TTC549 (cell line): ENCODE measurements around the gene NFASC.

Experiments used
- FAIRE-seq: peaks from 2 replicates; lab custom pipeline; 2012; peaks lifted over from hg19 to GRCh38; lab: Jason Lieb, UNC

Gene NFASC

DNA sequence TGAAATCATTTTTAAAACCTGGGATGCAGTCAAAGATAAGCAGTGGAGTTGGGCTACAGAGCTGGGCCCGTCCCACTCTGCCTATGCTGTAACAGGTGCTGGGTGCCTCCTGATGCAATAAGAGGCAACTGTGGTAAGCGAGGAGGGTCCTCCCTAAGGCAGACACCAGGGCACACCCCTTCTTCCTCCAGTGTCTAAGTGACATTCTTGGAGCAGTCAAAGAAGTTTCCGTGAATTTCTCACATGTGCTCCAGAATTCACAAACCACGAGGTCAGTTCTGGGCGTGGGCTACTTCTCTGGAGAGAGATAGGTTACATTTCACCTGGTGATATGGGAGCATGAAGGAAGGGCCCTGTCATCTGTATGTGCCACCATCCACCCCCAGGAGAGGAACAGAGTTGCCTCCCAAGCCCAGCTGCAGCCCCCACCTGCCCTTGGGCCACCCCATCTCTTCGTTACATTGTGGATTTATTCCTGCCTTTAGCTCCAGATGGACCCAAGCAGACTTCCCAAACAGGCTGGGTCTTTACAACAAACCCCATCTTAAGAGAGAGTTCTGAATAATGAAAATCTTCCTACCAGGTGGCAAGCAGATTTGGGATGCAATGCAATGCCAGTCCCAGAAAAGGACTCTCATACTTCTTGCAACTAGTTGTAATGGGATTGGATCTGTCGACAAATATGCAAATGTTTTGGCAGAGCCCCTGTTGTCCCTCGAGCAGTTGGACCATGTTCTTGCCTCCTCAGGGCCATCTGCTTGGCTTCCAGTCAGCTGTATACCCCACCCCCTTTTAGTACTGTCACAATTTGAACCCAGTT, 89.9 kb downstream of the NFASC start:
- no peak for FAIRE-seq

DNA sequence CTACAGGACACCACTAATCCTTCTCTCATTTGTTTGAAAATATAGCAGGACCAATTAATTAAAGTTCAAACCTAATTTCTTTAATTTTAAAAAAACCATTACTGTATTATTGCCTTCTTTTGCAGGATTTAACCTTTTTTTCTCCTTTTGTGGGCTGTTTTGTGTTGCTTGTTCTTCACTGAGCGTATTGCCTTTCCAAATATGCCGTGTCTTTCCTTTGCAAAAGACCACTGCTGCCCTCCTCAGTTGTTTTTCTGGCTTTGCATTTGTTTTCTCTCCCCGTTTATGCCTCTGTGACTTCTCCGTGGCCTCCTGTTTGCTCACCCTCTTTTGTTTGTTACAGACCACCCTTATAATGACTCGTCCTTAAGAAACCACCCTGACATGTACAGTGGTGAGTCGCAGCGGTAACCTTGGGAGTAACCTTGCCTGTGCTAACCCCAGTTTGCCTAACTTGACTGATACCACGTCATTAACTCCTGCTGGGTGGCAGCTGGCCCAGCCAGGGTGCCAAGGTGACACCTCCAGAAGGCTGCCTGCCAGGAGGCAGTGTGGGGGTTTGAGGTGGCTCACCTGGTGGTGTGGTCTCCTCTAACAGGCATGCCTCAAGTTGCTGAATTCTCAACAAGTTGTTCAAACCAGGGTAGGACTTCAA, 91.2 kb downstream of the NFASC start:
- FAIRE-seq, result no peak

GRCh38 chr1:204962742-204963632, 92.3 kb downstream of the NFASC start:
- FAIRE-seq, result no peak

DNA sequence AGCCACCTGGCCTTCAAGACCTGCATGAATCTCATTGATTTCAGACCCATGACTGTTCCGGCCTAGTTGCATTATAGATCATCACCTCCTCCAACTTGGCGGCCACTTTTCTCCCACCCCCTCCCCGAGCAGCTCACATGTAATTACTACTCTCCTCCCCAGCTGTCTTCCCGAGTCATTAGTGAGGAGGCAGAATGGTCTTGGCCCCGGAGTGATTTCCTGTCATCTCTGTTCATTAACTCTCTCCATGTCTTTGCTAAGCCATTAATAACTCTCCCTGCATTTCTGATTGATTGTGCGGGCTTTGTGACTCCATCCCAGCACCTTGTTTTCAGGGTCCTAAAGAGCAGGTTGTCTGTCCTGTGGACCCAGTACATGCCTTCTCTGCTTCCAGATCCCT, 96.8 kb downstream of the NFASC start:
- FAIRE-seq, result no peak

DNA sequence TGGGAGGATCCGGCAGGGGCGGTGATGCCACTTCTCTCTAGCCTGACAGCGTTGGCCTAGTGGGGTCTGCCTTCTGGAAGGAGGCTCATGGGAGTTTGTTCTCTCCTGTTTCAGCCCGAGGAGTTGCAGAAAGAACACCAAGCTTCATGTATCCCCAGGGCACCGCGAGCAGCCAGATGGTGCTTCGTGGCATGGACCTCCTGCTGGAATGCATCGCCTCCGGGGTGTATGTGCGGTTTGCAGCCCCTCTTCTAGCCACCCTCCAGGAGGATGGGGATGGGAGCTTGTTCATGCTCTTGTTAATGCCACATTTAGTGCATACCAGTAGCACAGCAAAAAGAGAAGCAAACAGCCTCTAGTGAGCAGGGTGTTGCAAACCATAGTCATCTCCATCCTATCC, 97.5 kb downstream of the NFASC start:
- FAIRE-seq, result no peak

DNA sequence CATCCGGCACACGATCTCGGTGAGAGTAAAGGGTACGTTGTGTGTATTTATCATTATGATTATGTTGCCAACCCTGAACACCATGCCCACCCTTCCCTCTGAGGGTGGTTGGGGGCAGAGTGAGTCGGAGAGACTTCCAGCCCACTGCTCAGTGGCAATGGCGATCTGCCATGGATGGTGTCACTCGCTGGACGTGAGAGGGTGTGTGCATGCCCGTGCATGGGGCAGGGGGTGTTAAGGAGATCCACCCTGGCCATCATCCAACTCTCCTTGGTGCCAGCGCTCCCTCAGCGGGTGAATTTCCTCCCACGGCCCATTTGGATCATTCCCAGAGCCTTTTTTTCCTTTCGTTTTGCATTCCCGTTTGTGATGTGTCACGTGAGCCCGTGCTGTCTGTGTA, 98.3 kb downstream of the NFASC start:
- no peak for FAIRE-seq

GRCh38 chr1:204970937-204971336, 100.3 kb downstream of the NFASC start:
- FAIRE-seq, result no peak

- no peak for FAIRE-seq
Measured at GRCh38 chr1:204971517-204972336, 101.1 kb downstream of the NFASC start.

DNA sequence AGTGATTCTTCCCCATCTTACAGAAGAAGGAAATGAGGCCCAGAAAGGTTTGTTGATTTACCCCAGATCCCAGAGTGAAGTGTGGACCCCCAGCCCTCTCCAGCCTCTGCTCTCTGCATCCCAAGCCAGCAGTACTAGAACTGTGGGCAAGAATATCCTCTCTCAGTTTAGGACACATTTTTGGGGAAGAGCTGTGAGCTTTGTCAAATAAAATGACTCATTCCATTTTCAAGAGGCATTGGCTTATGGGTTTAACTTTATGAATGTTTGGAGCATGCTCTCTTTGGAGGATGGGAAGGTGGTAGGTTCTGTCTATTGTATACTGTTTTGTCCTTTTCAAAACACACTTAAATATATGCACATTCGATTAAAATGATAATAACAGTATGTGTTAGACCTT, 101.8 kb downstream of the NFASC start:
- no peak for FAIRE-seq

GRCh38 chr1:204973449-204973848, 102.8 kb downstream of the NFASC start:
- FAIRE-seq, result no peak

GRCh38 chr1:204974327-204974726, 103.7 kb downstream of the NFASC start:
- FAIRE-seq, result no peak

DNA sequence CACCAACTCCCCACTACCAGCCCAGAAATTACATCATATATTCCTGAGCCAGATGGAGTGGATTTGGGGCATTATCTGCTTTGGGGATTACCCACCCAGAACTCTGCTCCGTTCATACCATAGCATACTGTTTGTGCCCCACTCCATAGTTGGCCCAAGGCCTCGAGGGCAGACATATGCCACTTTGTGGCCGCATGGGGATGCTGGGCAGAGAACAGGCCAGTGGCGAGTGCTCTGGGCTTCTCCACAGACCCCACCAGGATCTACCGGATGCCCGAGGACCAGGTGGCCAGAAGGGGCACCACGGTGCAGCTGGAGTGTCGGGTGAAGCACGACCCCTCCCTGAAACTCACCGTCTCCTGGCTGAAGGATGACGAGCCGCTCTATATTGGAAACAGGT, 104.4 kb downstream of the NFASC start:
- FAIRE-seq, result no peak

GRCh38 chr1:204975568-204976235, 105.0 kb downstream of the NFASC start:
- peak; percentile 59 for FAIRE-seq

DNA sequence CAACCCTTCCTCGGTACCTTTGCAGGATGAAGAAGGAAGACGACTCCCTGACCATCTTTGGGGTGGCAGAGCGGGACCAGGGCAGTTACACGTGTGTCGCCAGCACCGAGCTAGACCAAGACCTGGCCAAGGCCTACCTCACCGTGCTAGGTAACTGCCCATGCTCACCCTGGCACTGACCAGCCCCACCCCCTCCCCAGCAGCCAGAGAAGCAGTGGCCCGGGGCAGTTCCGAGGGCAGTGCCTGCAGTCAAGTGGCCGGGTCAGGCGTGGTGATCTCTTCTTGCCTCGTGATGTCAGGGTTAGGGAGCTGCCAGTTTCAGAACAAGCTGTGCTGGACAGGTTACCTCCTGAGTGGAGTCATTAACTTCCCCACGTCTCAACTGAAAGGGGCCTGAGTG, 106.0 kb downstream of the NFASC start:
- FAIRE-seq, result no peak

GRCh38 chr1:204977318-204977717, 106.7 kb downstream of the NFASC start:
- no peak for FAIRE-seq

- no peak for FAIRE-seq
Measured at GRCh38 chr1:204978782-204979181, 108.1 kb downstream of the NFASC start.

- no peak for FAIRE-seq
Measured at GRCh38 chr1:204979306-204979705, 108.6 kb downstream of the NFASC start.

DNA sequence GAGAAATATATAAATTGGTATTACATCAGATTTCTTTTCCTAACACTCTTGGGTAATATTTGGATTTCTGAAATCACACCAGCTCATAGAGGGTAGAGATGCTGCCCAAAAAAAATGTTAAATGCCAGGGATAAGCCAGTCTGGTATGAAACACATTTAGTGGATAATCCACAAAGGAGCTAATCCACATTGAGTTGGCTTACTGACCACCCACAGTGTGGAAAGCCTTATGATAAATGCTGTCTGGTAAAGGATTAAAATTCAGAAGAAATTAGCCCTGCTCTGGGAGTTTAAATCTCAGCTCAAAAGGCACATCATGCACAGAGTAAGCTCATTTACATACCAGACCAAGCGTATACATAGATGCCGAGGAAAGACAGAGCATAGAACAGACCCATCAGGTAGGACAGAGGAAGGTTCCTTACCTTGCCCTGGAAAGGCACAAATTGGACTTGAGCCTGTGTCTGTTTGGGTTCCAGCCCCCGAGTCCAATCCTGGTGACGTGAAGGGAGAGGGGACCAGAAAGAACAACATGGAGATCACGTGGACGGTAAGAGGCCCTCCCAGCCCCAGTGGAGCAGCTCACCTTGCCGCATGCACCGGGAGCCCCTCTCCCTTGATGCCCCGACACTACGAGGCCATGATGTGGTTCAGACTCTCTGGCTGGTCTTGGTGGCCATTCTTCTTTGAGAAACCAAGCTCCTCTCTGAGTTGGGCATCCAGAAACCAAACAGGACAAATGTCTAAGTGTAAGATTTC, 109.4 kb downstream of the NFASC start:
- FAIRE-seq, result no peak

GRCh38 chr1:204980840-204981405, 110.3 kb downstream of the NFASC start:
- no peak for FAIRE-seq

- no peak for FAIRE-seq
Measured at GRCh38 chr1:204983136-204983535, 112.5 kb downstream of the NFASC start.
